Mammary microvascular endothelial cell (primary cell): ENCODE data around the gene HOXD9. TPM values are rescaled to one million over a fixed set of nuclear protein-coding genes. Genes with fewer than 3 reads are reported as not detected.

Experiments used
- total RNA-seq: library from RNA; depleted of rRNA; stranded (reverse); fragments of >200 nt; gene quantifications from 2 replicates; pipeline ENCODE4 v1.2.3, GENCODE V29; 2015

The HOXD9 gene
- total RNA-seq, result 13.6 and 17.2 TPM in 2 replicates

GRCh38 chr2:176122683-176123410 is at the start of gene HOXD9:
Gene HOXD9, plus strand, starts transcription at chr2:176122719. Its CDS starts 50 bp downstream, at chr2:176122769.

DNA sequence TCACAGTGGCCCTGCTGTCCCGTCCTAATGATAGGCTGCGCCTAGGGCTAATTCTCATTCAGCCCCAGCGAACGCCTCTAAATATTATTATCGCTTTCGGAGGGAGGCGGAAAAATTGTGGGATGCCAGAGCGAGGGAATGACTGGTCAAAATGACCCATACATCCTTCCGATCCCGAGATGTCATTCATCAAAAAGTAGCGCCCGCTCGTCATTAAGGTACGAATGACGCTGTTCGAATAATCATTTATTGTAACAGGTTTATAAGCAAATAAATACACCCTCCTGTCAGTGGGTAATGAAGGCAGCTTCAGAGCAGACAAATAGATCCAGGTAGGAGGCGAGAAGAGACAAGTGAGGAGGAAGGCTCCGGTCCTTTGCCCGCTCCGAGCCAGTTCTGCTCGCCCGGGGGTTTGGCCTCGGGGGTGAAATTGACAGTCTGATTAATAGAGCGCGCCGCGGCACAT is 38.7 kb upstream of the HOXD9 start, which contains the start of gene EVX2:
Gene EVX2 (minus strand): TSS at position 167 of the 466 bp plus-strand sequence. CDS start 186 bp downstream, outside the sequence.

GRCh38 chr2:176092270-176093144 is 30.0 kb upstream of the HOXD9 start, which contains the start of gene HOXD13:
Gene HOXD13, plus strand, starts transcription at chr2:176092721. Its CDS starts 170 bp downstream, at chr2:176092891.

DNA sequence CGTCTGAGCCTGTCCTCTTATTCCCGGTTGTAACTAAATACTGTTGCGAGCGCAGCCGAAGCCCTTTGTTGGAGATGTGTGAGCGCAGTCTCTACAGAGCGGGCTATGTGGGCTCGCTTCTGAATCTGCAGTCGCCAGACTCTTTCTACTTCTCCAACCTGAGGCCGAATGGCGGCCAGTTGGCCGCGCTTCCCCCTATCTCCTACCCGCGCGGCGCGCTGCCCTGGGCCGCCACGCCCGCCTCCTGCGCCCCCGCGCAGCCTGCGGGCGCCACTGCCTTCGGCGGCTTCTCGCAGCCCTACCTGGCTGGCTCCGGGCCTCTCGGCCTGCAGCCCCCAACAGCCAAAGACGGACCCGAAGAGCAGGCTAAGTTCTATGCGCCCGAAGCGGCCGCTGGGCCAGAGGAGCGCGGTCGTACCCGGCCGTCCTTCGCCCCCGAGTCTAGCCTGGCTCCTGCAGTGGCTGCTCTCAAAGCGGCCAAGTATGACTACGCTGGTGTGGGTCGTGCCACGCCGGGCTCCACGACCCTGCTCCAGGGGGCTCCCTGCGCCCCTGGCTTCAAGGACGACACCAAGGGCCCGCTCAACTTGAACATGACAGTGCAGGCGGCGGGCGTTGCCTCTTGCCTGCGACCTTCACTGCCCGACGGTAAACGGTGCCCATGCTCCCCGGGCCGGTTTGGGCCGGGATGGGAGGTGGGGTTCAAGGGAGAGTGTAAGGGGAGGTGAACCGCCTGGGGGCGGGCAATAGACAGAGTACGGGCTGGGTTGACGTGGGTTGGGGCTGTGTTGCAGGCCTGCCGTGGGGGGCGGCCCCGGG is 22.6 kb upstream of the HOXD9 start, which contains the start of gene HOXD12:
Gene HOXD12 (plus strand): TSS at position 68 of the 819 bp plus-strand sequence. CDS start 7 bp downstream, at position 75.

DNA sequence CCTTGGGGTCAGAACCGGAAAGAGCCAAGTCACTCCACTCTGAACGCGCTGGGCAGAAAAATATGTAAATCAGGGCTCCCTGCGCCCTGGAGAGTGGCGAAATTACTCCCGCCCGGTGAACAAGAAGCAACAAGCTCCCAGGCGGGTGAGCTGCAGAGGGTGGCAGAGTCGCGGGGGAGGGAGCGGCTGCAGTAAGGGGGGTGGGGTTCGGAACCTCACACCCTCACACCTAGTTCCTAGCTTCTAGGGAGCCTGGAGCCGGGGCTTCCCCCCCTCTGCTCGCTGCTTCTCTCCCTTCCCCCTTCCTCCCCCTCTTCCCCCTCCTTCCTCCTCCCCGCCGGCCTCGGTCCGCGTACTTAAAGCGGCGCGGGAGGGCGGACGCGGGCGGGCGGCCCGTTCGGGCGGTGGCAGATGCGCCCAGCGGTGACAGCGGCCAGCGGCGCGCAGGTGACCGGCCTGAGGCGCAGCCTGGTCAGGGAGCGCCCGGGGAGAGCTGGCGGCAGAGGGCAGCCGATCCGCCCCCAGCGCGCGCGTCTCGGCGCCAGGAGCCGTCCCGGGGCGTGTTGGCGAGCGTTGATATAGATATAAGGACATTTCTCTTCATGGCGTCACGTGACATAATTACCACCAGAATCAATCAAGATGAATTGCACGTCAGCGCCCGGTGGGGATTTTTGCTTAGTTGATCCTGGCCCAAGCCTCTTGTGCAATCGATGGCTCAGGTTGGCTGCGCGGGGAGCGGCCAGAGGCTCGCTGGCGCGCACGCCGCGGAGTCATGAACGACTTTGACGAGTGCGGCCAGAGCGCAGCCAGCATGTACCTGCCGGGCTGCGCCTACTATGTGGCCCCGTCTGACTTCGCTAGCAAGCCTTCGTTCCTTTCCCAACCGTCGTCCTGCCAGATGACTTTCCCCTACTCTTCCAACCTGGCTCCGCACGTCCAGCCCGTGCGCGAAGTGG is 15.7 kb upstream of the HOXD9 start, which contains the start of gene HOXD11:
Gene HOXD11 (plus strand): TSS at position 700 of the 959 bp plus-strand sequence. CDS start 76 bp downstream, at position 776.

DNA sequence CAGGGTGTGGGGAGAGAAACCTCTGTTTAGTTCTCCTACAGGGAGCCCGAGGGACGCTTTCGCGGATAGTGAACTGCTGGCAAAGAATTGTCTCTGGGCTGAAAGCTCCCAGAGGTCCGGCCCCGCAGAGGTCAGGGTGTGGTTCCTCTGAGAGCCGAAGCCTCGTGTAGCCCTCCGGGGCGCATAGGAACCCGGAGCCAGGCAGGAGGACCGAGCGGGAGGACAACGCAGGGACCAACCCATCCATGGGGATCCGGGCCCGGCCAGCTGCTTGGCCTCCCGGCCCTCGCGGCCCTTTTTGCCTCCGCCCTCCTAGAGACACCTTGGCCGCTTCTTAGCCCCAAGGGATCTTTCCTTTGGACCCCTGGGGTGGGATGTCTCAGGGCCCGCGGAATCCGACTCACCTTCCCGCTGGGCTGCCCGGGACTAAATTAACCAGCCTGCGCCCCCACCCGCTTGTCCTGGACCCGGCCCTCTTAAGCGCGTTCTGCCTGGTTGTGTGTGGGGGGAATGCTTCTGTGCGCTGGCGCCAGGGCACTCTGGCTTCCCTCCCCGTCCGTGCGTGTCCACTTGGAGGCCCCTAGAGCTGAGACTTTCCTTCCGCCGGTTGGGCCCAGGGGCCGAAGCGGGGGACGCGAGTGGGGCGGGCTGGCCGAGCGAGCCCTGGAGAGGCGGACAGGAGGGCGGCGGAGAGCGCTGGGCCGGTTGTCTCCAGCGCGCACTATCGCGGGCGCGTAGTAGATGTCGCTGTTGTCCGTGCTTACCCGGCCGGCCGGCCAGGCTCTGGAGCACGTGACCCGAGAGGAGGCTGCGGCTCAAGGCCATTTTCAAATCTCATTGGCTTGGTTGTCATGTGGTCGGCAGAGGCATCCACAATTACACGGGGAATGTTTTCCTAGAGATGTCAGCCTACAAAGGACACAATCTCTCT is 6.4 kb upstream of the HOXD9 start, which contains the start of gene HOXD10:
Gene HOXD10 (plus strand): TSS at position 896 of the 931 bp plus-strand sequence. CDS start 56 bp downstream, outside the sequence.

GRCh38 chr2:176128982-176129796 is 6.7 kb downstream of the HOXD9 start, which contains the start of gene HOXD8:
Gene HOXD8, plus strand, starts transcription at chr2:176129705. Its CDS starts 662 bp downstream, at chr2:176130367.

GRCh38 chr2:176151442-176152287 is 29.1 kb downstream of the HOXD9 start, which contains the start of gene HOXD4:
Gene HOXD4, plus strand, starts transcription at chr2:176151550. Its CDS starts 84 bp downstream, at chr2:176151634.

DNA sequence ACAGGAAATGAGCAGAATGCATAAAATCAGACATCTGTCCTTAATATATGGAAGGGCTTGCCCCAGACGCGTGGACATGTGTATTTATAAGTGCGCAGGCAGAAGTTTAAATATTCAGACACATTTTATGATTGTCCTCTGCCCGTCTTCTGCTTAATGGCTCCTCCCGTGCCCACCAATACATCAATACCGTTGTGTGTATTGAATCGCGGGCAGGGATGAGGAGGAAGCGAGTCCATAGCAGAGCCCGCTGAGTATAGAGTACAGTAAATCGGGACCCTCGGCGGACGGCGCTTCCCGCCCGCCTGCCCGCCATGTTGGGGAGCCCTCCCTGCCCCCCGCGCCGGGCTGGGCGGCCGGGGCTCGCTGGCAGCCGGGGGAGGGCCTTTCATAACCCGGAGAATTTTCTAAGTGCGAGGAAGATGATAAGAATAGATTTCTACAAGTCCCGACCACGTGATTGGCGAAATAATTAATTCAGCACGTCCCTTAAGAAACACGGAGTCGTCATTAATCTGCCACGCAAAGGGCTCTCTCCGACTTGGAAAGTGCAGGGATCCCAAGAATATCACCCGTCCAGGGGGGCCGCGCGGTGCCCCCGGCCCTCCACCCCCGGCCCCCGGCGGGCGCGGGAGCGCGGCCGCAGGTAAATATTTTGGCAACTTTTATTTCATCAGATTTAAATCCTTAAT is 34.4 kb downstream of the HOXD9 start, which contains the start of gene HOXD3:
Gene HOXD3 (plus strand): TSS at position 501 of the 692 bp plus-strand sequence. CDS start 11,808 bp downstream, outside the sequence.

Other genes starting within 250 kb of the HOXD9 start
- gene LNPK, start 120.5 kb upstream of the HOXD9 start, total RNA-seq, result 3.8 and 4.7 TPM in 2 replicates
- gene EVX2, start 38.8 kb upstream of the HOXD9 start, total RNA-seq, result not detected in 2 replicates
- not detected in 2 replicates for gene HOXD13, start 30.0 kb upstream of the HOXD9 start, total RNA-seq
- gene HOXD12, start 22.9 kb upstream of the HOXD9 start, total RNA-seq, result not detected in 2 replicates
- 0.10 TPM in 1 of 2 replicates, not detected in the other for gene HOXD11, start 15.4 kb upstream of the HOXD9 start, total RNA-seq
- gene HOXD10, start 5.9 kb upstream of the HOXD9 start, total RNA-seq, result 4.4 and 7.5 TPM in 2 replicates
- gene HOXD8, start 7.0 kb downstream of the HOXD9 start, total RNA-seq, result 17.3 and 24.1 TPM in 2 replicates
- gene HOXD4, start 28.8 kb downstream of the HOXD9 start, total RNA-seq, result 2.9 and 3.8 TPM in 2 replicates
- gene HOXD3, start 34.6 kb downstream of the HOXD9 start, total RNA-seq, result 4.6 and 4.9 TPM in 2 replicates
- 3.7 and 7.3 TPM in 2 replicates for gene HOXD1, start 65.9 kb downstream of the HOXD9 start, total RNA-seq
- gene MTX2, start 146.7 kb downstream of the HOXD9 start, total RNA-seq, result 47.6 and 58.7 TPM in 2 replicates